DND-41 (cell line): ENCODE data around the gene M6PR.

ENCODE experiments used
- ATAC-seq: fragments of 200-7000 bp; cut with Tn5 transposase; 3 replicates; pipeline ENCODE4 v1.9.1; 2021; ENCODE audit warnings: low read depth; ENCODE audit not compliant: insufficient read depth
- DNase-seq: peaks from one replicate; pipeline ENCODE4 v3.0.0-alpha.2; 2020
- H2AFZ ChIP-seq: 2 replicates; pipeline ENCODE4 v1.6.0; 2012; ENCODE audit warnings: low read depth, low read length
- H3K27ac ChIP-seq: 2 replicates; pipeline ENCODE4 v1.5.1; 2012; ENCODE audit warnings: low read length, inconsistent platforms
- H3K27me3 ChIP-seq: fragments of 200-600 bp; sonication (generic); 2 replicates; pipeline ENCODE4 v1.6.0; 2012; ENCODE audit warnings: low read length, mild to moderate bottlenecking, inconsistent platforms; ENCODE audit not compliant: insufficient read depth, poor library complexity
- H3K36me3 ChIP-seq: 2 replicates; pipeline ENCODE4 v1.5.1; 2012; ENCODE audit warnings: low read length, inconsistent platforms; ENCODE audit not compliant: insufficient read depth
- H3K4me1 ChIP-seq: 2 replicates; pipeline ENCODE4 v1.5.1; 2012; ENCODE audit warnings: mild to moderate bottlenecking, low read length; ENCODE audit not compliant: insufficient read depth
- H3K4me2 ChIP-seq: 2 replicates; pipeline ENCODE4 v1.6.0; 2012; ENCODE audit warnings: mild to moderate bottlenecking, moderate library complexity, low read length, inconsistent platforms; ENCODE audit not compliant: insufficient read depth
- H3K4me3 ChIP-seq, 2 experiments: fragments of 200-600 bp in 1 of 2; shearing (Covaris generic) in 1 of 2; 2 replicates each; pipeline ENCODE4 v1.5.1; 2012 to 2016; ENCODE audit warnings: inconsistent platforms in 2 of 2, low read length in 2 of 2, mild to moderate bottlenecking in 2 of 2, low read depth in 1 of 2, moderate library complexity in 1 of 2
- H3K79me2 ChIP-seq: 2 replicates; pipeline ENCODE4 v1.6.0; 2012; ENCODE audit warnings: low read length, inconsistent platforms; ENCODE audit not compliant: insufficient read depth
- H3K9ac ChIP-seq: 2 replicates; pipeline ENCODE4 v1.6.0; 2012; ENCODE audit warnings: low read depth, mild to moderate bottlenecking, inconsistent platforms, low read length, moderate library complexity
- H3K9me3 ChIP-seq: 2 replicates; pipeline ENCODE4 v1.5.1; 2012; ENCODE audit warnings: low read length, moderate library complexity, mild to moderate bottlenecking, inconsistent platforms; ENCODE audit not compliant: insufficient read depth, severe bottlenecking
- H4K20me1 ChIP-seq: 2 replicates; pipeline ENCODE4 v1.6.0; 2012; ENCODE audit warnings: low read length; ENCODE audit not compliant: insufficient read depth
- CTCF ChIP-seq: IDR thresholded peaks from 2 replicates; pipeline ENCODE4 v1.5.1; 2012; ENCODE audit warnings: borderline replicate concordance, low read length, moderate library complexity, mild to moderate bottlenecking; ENCODE audit not compliant: poor library complexity, severe bottlenecking; ENCODE audit errors: extremely low read depth
- EZH2 ChIP-seq: IDR thresholded peaks from 3 replicates; pipeline ENCODE4 v1.6.1; 2012; ENCODE audit warnings: borderline replicate concordance, low read depth, mild to moderate bottlenecking, moderate library complexity, low read length, inconsistent platforms; ENCODE audit not compliant: severe bottlenecking

Gene M6PR

DNA sequence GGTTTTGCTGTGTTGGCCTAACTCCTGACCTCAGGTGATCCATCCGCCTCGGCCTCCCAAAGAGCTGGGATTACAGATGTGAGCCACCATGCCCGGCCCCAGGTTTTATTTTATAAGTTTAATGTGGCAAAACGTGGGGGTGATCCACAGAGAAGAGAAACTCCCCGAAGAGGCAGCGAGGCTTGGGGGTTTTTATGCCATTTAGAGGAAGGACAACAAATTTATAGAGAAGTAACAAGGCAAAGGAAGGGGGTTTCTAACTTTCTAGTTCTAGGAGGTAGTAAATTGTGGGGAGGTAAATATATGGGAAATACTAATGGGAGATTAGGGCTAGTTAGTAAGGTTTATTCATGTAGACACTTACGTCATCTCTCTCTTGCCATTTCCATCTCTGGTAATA, 52.4 kb downstream of the M6PR start:
- Histone ChIP-seq H3K27ac (no peak overlapping the region), H3K36me3 (no peaks in the 10 kb centered on the region), H2AFZ (no peak overlapping the region), H3K79me2 (no peaks in the 10 kb centered on the region), H3K9me3 (no peaks in the 10 kb centered on the region), H4K20me1 (no peaks in the 10 kb centered on the region), H3K27me3 (no peaks in the 10 kb centered on the region), H3K4me2 (no peak overlapping the region), H3K9ac (no peak overlapping the region), H3K4me3 (no peak overlapping the region), H3K4me1 (no peaks in the 10 kb centered on the region)
- TF ChIP-seq CTCF (no peak), EZH2 (no peak)
- ATAC-seq: no peak
- no peak for DNase-seq

GRCh38 chr12:8894986-8895385, 54.5 kb downstream of the M6PR start:
- Histone ChIP-seq H3K9me3 (no peaks in the 10 kb centered on the region), H3K79me2 (no peaks in the 10 kb centered on the region), H3K9ac (no peak overlapping the region), H4K20me1 (no peaks in the 10 kb centered on the region), H3K4me3 (no peak overlapping the region), H3K4me1 (peaks cover 4% of the 10 kb centered on the region; the same call in 1 of the 2 replicates), H3K27ac (no peak overlapping the region), H3K36me3 (no peaks in the 10 kb centered on the region), H3K4me2 (no peak overlapping the region), H2AFZ (no peak overlapping the region), H3K27me3 (no peaks in the 10 kb centered on the region)
- no peak for ATAC-seq
- TF ChIP-seq CTCF: no peak
- no peak for TF ChIP-seq EZH2
- DNase-seq: no peak

DNA sequence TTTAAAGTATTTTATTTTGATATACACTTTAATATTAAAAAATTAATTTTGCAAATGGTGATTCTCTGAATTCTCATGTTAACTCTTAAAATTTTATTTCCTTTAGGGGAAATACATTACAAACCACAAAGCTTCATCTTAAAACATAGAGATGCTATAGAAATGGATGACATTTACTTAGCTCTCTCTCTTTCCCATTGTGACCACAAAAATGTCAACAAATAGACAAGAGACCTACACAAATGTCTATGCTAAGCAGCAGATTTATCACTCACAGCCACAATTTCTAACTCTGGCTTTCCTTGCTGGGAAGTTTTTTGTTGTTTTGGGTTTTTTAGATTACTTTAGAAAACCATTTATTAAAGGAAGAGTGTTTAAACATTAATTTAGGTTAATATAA, 55.1 kb downstream of the M6PR start:
- H3K27me3 ChIP-seq: no peaks in the 10 kb centered on the region
- peaks cover 4% of the 10 kb centered on the region; the same call in 1 of the 2 replicates for H3K4me1 ChIP-seq
- no peak overlapping the region for H3K9ac ChIP-seq
- no peak for DNase-seq
- TF ChIP-seq EZH2 (no peak), CTCF (no peak)
- H3K4me2 ChIP-seq: no peak overlapping the region
- H3K4me3 ChIP-seq: no peak overlapping the region
- no peaks in the 10 kb centered on the region for H4K20me1 ChIP-seq
- no peaks in the 10 kb centered on the region for H3K36me3 ChIP-seq
- no peaks in the 10 kb centered on the region for H3K9me3 ChIP-seq
- H3K79me2 ChIP-seq: no peaks in the 10 kb centered on the region
- ATAC-seq: no peak
- H3K27ac ChIP-seq: no peak overlapping the region
- no peak overlapping the region for H2AFZ ChIP-seq

- Histone ChIP-seq H2AFZ (no peak overlapping the region), H3K27me3 (no peaks in the 10 kb centered on the region), H3K9me3 (no peaks in the 10 kb centered on the region), H4K20me1 (no peaks in the 10 kb centered on the region), H3K9ac (no peak overlapping the region), H3K4me3 (no peak overlapping the region), H3K4me2 (no peak overlapping the region), H3K79me2 (no peaks in the 10 kb centered on the region), H3K27ac (no peak overlapping the region), H3K36me3 (no peaks in the 10 kb centered on the region), H3K4me1 (peaks cover 4% of the 10 kb centered on the region; the same call in 1 of the 2 replicates)
- TF ChIP-seq EZH2 (no peak), CTCF (no peak)
- DNase-seq (no peak), ATAC-seq (no peak)
These were observed 57.5 kb downstream of the M6PR start for GRCh38 chr12:8891976-8892375.
